GM23338 (cell line): Measurements from ENCODE around the gene CHMP4B. TPM values are rescaled to one million over a fixed set of nuclear protein-coding genes. Genes with fewer than 3 reads are reported as not detected.

ENCODE experiments used
- ATAC-seq: fragments of 200-7000 bp; cut with Tn5 transposase; 3 replicates; pipeline ENCODE4 v1.9.1; 2020
- DNase-seq: peaks from one replicate; pipeline ENCODE4 v3.0.0-alpha.2; 2015; ENCODE audit warnings: low spot score
- H2AFZ ChIP-seq: fragments of 200-600 bp; sonication (generic); 2 replicates; pipeline ENCODE4 v1.8.0; 2016; ENCODE audit warnings: antibody characterized with exemption, mild to moderate bottlenecking, moderate library complexity
- H3F3A ChIP-seq: fragments of 200-600 bp; sonication (generic); replicated peaks from 2 replicates; pipeline ENCODE4 v1.8.0; 2017; ENCODE audit warnings: antibody characterized with exemption, mixed run types, low read depth
- H3K27ac ChIP-seq: fragments of 200-600 bp; sonication (generic); 2 replicates; pipeline ENCODE4 v1.6.1; 2016; ENCODE audit warnings: low read depth
- H3K27me3 ChIP-seq: fragments of 200-600 bp; sonication (generic); 2 replicates; pipeline ENCODE4 v1.8.0; 2016; ENCODE audit warnings: mild to moderate bottlenecking, mixed run types, moderate library complexity; ENCODE audit not compliant: insufficient read depth
- H3K36me3 ChIP-seq: fragments of 200-600 bp; sonication (generic); 2 replicates; pipeline ENCODE4 v1.8.0; 2016; ENCODE audit warnings: mild to moderate bottlenecking; ENCODE audit not compliant: insufficient read depth
- H3K4me1 ChIP-seq: fragments of 200-600 bp; sonication (generic); 2 replicates; pipeline ENCODE4 v1.8.0; 2016; ENCODE audit warnings: mild to moderate bottlenecking, moderate library complexity; ENCODE audit not compliant: insufficient read depth
- H3K4me2 ChIP-seq: fragments of 200-600 bp; sonication (generic); 2 replicates; pipeline ENCODE4 v1.7.1; 2017; ENCODE audit warnings: mixed run types
- H3K4me3 ChIP-seq: fragments of 200-600 bp; sonication (generic); 2 replicates; pipeline ENCODE4 v1.6.1; 2016; ENCODE audit warnings: mixed run types
- H3K79me2 ChIP-seq: fragments of 200-600 bp; sonication (generic); replicated peaks from 2 replicates; pipeline ENCODE4 v1.8.0; 2017; ENCODE audit warnings: mild to moderate bottlenecking; ENCODE audit not compliant: insufficient read depth
- H3K9me2 ChIP-seq: fragments of 200-600 bp; sonication (generic); 2 replicates; pipeline ENCODE4 v1.8.0; 2017; ENCODE audit not compliant: insufficient read depth
- H4K20me1 ChIP-seq: fragments of 200-600 bp; sonication (generic); replicated peaks from 2 replicates; pipeline ENCODE4 v1.8.0; 2017; ENCODE audit warnings: mild to moderate bottlenecking; ENCODE audit not compliant: insufficient read depth
- H3K27ac Mint-ChIP-seq: 2 replicates; pipeline ENCODE4 v1.8.0; 2020; ENCODE audit warnings: inconsistent platforms, mild to moderate bottlenecking, moderate library complexity, mixed read lengths
- H3K27me3 Mint-ChIP-seq: 3 replicates; pipeline ENCODE4 v1.8.0; 2022; ENCODE audit warnings: low read depth, mild to moderate bottlenecking, moderate library complexity, mixed read lengths, inconsistent platforms; ENCODE audit not compliant: insufficient read depth, poor library complexity
- H3K36me3 Mint-ChIP-seq: 3 replicates; pipeline ENCODE4 v1.8.0; 2021; ENCODE audit warnings: low read depth, mild to moderate bottlenecking, inconsistent platforms, moderate library complexity, mixed read lengths
- H3K4me1 Mint-ChIP-seq: 3 replicates; pipeline ENCODE4 v1.8.0; 2020; ENCODE audit warnings: mild to moderate bottlenecking, inconsistent platforms, mixed read lengths
- H3K4me3 Mint-ChIP-seq: 3 replicates; pipeline ENCODE4 v1.8.0; 2021; ENCODE audit warnings: moderate library complexity, mild to moderate bottlenecking, inconsistent platforms, mixed read lengths
- H3K9me3 Mint-ChIP-seq: 3 replicates; pipeline ENCODE4 v1.8.0; 2020; ENCODE audit warnings: moderate library complexity, mild to moderate bottlenecking, inconsistent platforms, mixed read lengths
- CTCF ChIP-seq, 2 experiments: fragments of 200-600 bp in 1 of 2; sonication (generic) in 1 of 2; conservative IDR thresholded peaks; 2 replicates each; pipeline versions ENCODE4 v1.5.1 to v1.6.1; 2016 to 2017; ENCODE audit warnings: antibody characterized with exemption in 2 of 2, low read depth in 2 of 2, mild to moderate bottlenecking in 2 of 2, moderate library complexity in 1 of 2
- EZH2 ChIP-seq: fragments of 200-600 bp; sonication (generic); IDR thresholded peaks from one replicate; pipeline ENCODE4 v1.8.0; 2017; ENCODE audit warnings: antibody characterized with exemption, mild to moderate bottlenecking, low read depth; ENCODE audit not compliant: unreplicated experiment
- EZH2phosphoT487 ChIP-seq: fragments of 200-600 bp; sonication (generic); IDR thresholded peaks from one replicate; pipeline ENCODE4 v1.8.1; 2018; ENCODE audit warnings: antibody characterized with exemption; ENCODE audit not compliant: unreplicated experiment
- JUNB ChIP-seq: IDR thresholded peaks from one replicate; pipeline ENCODE4 v1.6.1; 2016; ENCODE audit warnings: antibody characterized with exemption; ENCODE audit not compliant: unreplicated experiment
- NANOG ChIP-seq: IDR thresholded peaks from 2 replicates; pipeline ENCODE4 v1.6.1; 2016; ENCODE audit warnings: antibody characterized with exemption, borderline replicate concordance
- POLR2AphosphoS5 ChIP-seq: IDR thresholded peaks from 2 replicates; pipeline ENCODE4 v1.6.1; 2016; ENCODE audit warnings: antibody characterized with exemption, low read depth
- REST ChIP-seq: IDR thresholded peaks from one replicate; pipeline ENCODE4 v1.6.1; 2018; ENCODE audit warnings: antibody characterized with exemption; ENCODE audit not compliant: unreplicated experiment
- STAT1 ChIP-seq: IDR thresholded peaks from one replicate; pipeline ENCODE4 v1.6.1; 2016; ENCODE audit warnings: antibody characterized with exemption; ENCODE audit not compliant: unreplicated experiment
- ZNF114 ChIP-seq: fragments of 250-450 bp; sonication (Bioruptor Pico); IDR thresholded peaks from 2 replicates; pipeline ENCODE4 v1.5.0; 2020; ENCODE audit warnings: mild to moderate bottlenecking, moderate library complexity
- ZNF331 ChIP-seq: fragments of 250-450 bp; sonication (Bioruptor Pico); IDR thresholded peaks from 2 replicates; pipeline ENCODE4 v1.5.0; 2020; ENCODE audit warnings: low read depth, mild to moderate bottlenecking, moderate library complexity
- ZNF462 ChIP-seq: fragments of 250-450 bp; sonication (Bioruptor Pico); IDR thresholded peaks from 2 replicates; pipeline ENCODE4 v1.5.0; 2020; ENCODE audit warnings: mild to moderate bottlenecking, moderate library complexity
- polyA plus RNA-seq: library from polyadenylated mRNA; unstranded; fragments of >200 nt; fragmentation: Nextera tagmentation; extraction: Ambion mirVana; gene quantifications from 2 replicates; pipeline ENCODE4 v1.2.1, GENCODE V29; 2016
- total RNA-seq: library from RNA; depleted of rRNA; stranded (reverse); fragments of >200 nt; shearing (Covaris generic); gene quantifications from 2 replicates; pipeline ENCODE4 v1.2.3, GENCODE V29; 2014

The CHMP4B gene
- total and polyA plus RNA-seq, 2 experiments from 2014 or later: 14.5 to 49.3 TPM

GRCh38 chr20:33858666-33859065, 47.5 kb downstream of the CHMP4B start:
- 0 out of 2 replicates have a peak, but pooled peaks cover 3% of the 10 kb centered on the region for H3K9me2 ChIP-seq
- H4K20me1 ChIP-seq: peaks cover 5% of the 10 kb centered on the region; the same call in 1 of the 2 replicates
- H3K79me2 ChIP-seq: no peaks in the 10 kb centered on the region
- H3K27me3 Mint-ChIP-seq: peaks cover 8% of the 10 kb centered on the region
- H3K4me3 ChIP-seq: no peak overlapping the region
- no peaks in the 10 kb centered on the region; the same call in 1 of the 2 replicates for H3K4me1 ChIP-seq
- H3K36me3 Mint-ChIP-seq: peaks cover 20% of the 10 kb centered on the region
- no peaks in the 10 kb centered on the region for H3K9me3 Mint-ChIP-seq
- ATAC-seq (no peak), DNase-seq (no peak)
- H3K27ac ChIP-seq: no peak overlapping the region
- no peaks in the 10 kb centered on the region for H3F3A ChIP-seq
- TF ChIP-seq ZNF114 (CRISPR knock-in tag) (no peak), NANOG (no peak), REST (no peak)
- no peak overlapping the region for H3K4me2 ChIP-seq
- H3K4me1 Mint-ChIP-seq: peaks cover 11% of the 10 kb centered on the region
- H3K4me3 Mint-ChIP-seq: no peak overlapping the region
- no peak overlapping the region for H2AFZ ChIP-seq
- peaks cover 4% of the 10 kb centered on the region; the same call in 1 of the 2 replicates for H3K36me3 ChIP-seq
- no peak overlapping the region for H3K27ac Mint-ChIP-seq
- no peaks in the 10 kb centered on the region for H3K27me3 ChIP-seq

GRCh38 chr20:33859157-33859695, 48.1 kb downstream of the CHMP4B start:
- H3K27me3 ChIP-seq: no peaks in the 10 kb centered on the region
- H3K4me2 ChIP-seq: no peak overlapping the region
- H3K36me3 ChIP-seq: no peaks in the 10 kb centered on the region
- no peak overlapping the region for H3K27ac ChIP-seq
- no peaks in the 10 kb centered on the region for H3K79me2 ChIP-seq
- DNase-seq: no peak
- no peaks in the 10 kb centered on the region; the same call in 1 of the 2 replicates for H3K4me1 ChIP-seq
- H4K20me1 ChIP-seq: peaks cover under 1% of the 10 kb centered on the region; the same call in 1 of the 2 replicates
- peaks cover 8% of the 10 kb centered on the region for H3K27me3 Mint-ChIP-seq
- peaks cover 15% of the 10 kb centered on the region for H3K36me3 Mint-ChIP-seq
- no peak for ATAC-seq
- no peak overlapping the region for H3K4me3 Mint-ChIP-seq
- H3F3A ChIP-seq: no peaks in the 10 kb centered on the region
- H2AFZ ChIP-seq: no peak overlapping the region
- peaks cover 12% of the 10 kb centered on the region for H3K4me1 Mint-ChIP-seq
- H3K9me3 Mint-ChIP-seq: no peaks in the 10 kb centered on the region
- H3K4me3 ChIP-seq: no peak overlapping the region
- H3K9me2 ChIP-seq: 0 out of 2 replicates have a peak, but pooled peaks cover 3% of the 10 kb centered on the region
- no peak overlapping the region for H3K27ac Mint-ChIP-seq
- TF ChIP-seq EZH2phosphoT487 (no peak), ZNF331 (CRISPR knock-in tag) (no peak), EZH2 (no peak), ZNF462 (CRISPR knock-in tag) (no peak), ZNF114 (CRISPR knock-in tag) (no peak), POLR2AphosphoS5 (no peak), JUNB (no peak), CTCF (conservative IDR thresholded peaks at IDR 0.05; ENCODE audit: low read depth in 2 of 2) (no peak), STAT1 (no peak)
